ENCODE data around the gene S100A13.

Gene S100A13

DNA sequence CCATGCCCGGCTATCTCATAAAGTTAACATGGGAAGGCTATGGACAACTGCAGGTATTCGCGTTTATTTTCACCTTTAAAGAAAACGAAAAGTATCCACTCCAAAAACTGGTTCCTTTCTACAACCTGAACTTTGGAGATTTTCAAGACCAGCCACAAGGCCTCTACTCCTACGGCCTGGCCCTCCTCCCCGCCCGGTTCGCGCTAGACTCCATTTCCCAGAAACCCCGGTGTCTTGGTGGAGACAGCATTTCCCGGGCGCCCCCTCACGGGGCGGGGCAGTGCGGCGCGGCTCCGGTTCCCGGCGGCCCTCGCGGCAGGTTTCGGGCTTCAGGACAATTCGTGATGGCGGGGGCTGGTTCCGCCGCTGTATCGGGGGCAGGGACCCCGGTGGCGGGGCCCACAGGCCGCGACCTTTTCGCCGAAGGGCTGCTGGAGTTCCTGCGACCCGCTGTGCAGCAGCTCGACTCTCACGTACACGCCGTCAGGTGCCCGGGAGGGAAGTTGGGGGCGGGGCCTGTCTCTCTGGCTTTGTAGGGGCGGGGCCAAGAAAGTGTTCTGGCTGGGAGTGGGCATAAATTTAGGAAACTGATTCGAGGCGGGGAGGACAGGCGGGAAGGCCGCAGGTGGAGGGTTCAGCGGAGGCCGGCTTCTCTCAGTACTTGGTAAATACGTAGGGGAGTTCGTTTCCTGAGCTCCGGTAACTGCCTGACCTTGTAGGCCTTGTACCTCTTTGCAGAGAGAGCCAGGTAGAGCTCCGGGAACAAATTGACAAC, 31.3 kb upstream of the S100A13 start, which contains the start of gene SNAPIN:
TSS of gene SNAPIN (plus strand) at position 304 of the 775 bp plus-strand sequence. CDS start at position 345, 41 bp downstream.
- TF ChIP-seq, protein P1, sequence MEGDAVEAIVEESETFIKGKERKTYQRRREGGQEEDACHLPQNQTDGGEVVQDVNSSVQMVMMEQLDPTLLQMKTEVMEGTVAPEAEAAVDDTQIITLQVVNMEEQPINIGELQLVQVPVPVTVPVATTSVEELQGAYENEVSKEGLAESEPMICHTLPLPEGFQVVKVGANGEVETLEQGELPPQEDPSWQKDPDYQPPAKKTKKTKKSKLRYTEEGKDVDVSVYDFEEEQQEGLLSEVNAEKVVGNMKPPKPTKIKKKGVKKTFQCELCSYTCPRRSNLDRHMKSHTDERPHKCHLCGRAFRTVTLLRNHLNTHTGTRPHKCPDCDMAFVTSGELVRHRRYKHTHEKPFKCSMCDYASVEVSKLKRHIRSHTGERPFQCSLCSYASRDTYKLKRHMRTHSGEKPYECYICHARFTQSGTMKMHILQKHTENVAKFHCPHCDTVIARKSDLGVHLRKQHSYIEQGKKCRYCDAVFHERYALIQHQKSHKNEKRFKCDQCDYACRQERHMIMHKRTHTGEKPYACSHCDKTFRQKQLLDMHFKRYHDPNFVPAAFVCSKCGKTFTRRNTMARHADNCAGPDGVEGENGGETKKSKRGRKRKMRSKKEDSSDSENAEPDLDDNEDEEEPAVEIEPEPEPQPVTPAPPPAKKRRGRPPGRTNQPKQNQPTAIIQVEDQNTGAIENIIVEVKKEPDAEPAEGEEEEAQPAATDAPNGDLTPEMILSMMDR (IDR thresholded peaks at IDR 0.05; ENCODE audit: extremely low read depth, insufficient read depth, missing control alignments), result no peak
- DNase-seq (ENCODE audit: low spot score), result peak; percentile 91
- in situ Hi-C loops (cut with MboI; ENCODE audit: low pct_unique_long_range_greater_than_20kb, low sequenced_read_pairs, unreplicated experiment), result no loop called here

DNA sequence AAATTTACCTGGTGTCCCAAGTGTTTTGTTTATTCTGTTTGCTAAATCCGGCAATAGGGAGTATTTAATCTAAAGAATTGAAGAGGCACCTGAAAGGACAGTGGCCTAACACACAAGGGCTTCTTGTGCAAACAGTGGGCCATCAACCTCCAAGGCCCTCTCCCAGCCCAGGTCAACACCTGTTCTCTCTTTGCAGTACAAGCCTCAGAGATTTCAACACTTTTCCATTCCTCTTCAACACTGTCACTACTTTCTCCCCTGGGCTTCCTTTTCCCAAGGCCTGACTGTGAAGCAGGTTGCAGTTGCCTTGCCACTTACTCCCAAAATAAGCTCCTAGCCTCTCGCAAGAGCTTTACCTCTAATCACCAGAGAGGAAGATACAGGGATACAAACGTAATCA, 28.0 kb upstream of the S100A13 start:
- DNase-seq (ENCODE audit: low spot score), result no peak
- TF ChIP-seq, protein P1 (IDR thresholded peaks at IDR 0.05; ENCODE audit: extremely low read depth, insufficient read depth, missing control alignments), result no peak
- in situ Hi-C loops (cut with MboI; ENCODE audit: low pct_unique_long_range_greater_than_20kb, low sequenced_read_pairs, unreplicated experiment), result no loop called here

DNA sequence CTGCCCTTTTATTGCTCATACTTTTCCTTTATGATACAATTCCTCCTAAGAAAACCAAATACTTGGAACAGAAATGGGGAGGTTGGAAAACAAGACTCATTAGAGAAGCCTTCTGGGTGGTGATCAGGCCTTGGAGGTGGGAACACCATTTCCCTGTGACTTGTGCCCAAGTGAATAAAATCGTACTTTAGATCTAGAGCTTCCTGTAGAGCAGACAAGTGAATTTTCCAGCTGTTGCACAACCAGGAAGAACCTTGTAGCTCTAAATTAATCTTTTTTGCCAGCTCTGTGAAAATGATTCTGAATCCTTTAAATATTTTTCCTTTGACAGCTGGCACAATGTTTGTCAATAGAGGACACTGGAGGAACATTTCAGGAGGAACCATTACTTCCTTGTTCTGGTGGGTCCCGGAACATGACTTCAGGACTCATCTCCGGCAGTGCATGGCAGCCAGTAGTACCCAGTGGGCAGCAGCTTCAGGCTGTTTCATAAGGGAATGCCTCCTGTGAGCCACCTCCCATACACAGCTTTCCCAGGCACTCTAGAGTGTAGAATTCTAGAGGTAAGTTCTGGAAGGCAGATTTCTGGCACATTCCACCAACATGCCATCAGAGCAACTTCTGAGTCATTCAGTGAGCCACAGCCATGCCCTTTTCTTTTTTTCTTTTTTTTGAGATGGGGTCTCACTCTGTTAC, 25.6 kb upstream of the S100A13 start:
- TF ChIP-seq, protein P1 (IDR thresholded peaks at IDR 0.05; ENCODE audit: extremely low read depth, insufficient read depth, missing control alignments), result no peak
- no peak for DNase-seq (ENCODE audit: low spot score)
- in situ Hi-C loops (cut with MboI; ENCODE audit: low pct_unique_long_range_greater_than_20kb, low sequenced_read_pairs, unreplicated experiment), result no loop called here

DNA sequence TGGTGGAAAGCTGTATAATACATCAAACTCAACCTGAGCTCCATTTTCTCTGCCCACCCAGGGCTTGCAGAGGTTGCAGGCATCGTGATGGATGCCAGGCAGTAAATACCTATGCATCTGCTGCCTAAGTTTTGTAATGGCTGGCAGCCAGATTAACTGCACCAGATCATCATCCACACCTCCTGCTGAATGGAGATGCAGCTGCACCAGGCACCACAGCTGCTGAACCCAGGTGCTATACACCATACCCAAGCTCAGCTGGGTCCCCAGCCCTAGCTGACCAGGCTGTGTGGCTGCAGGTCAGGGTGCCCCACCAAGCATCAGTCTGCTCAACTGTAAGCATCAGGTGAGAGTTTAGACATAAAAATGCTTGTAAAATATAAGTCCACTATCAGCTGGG, 24.5 kb upstream of the S100A13 start:
- in situ Hi-C loops (cut with MboI; ENCODE audit: low pct_unique_long_range_greater_than_20kb, low sequenced_read_pairs, unreplicated experiment), result no loop called here
- no peak for DNase-seq (ENCODE audit: low spot score)
- TF ChIP-seq, protein P1 (IDR thresholded peaks at IDR 0.05; ENCODE audit: extremely low read depth, insufficient read depth, missing control alignments), result no peak

DNA sequence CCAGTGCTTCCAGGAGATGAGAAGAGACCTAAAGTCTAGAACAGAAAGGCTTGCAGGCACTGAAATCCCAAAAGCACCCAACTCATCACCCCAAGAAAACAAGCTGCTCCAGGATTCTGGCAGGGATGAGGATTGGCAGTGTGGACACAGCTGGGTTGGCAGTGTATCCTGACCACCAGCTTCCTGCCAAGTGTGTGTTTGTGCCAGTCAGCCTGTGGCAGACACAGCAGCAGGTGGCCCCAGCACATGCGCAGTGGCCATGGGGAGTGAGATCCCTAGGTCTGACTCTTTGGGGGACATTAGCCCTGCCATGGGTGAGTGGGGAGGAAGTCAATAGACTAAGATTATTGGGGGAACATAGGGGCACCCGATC, 22.5 kb upstream of the S100A13 start:
- in situ Hi-C loops (cut with MboI; ENCODE audit: low pct_unique_long_range_greater_than_20kb, low sequenced_read_pairs, unreplicated experiment), result no loop called here
- DNase-seq (ENCODE audit: low spot score), result no peak
- TF ChIP-seq, protein P1 (IDR thresholded peaks at IDR 0.05; ENCODE audit: extremely low read depth, insufficient read depth, missing control alignments), result no peak

DNA sequence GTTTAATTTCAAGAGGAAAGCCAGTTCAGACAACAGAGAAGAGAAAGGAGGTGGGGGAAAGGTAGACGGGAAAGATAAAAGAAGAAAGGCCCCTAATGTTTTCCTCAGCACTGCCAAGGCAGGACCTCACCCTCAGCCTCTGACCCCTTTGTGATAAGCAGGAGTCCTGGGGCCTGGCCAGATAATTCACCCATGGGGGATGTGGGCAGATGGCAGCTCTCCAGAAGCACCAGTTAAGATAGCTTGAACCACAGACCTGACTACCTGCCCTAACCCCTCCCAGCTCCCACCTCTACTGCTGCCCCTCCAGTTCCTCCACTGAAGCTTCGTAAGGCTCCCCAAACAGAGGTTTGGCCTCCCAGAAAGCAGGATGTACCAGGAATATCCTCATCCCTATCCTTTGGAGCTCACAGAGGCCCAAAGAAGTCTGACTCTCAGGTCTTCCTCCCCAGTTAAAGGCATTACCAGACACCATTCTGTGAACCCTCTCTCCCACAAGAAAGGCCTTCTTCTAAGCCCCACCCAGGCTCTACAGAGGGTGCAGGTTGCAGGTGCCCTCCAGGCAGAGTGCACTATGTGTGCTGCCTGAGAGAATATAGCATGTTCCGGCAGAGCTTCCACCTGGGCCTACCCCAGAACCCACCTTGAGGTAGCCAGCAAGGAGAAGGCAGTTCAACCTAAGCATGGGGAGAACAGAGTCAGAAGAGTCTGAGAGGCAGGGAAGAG, 22.0 kb upstream of the S100A13 start:
- TF ChIP-seq, protein P1 (IDR thresholded peaks at IDR 0.05; ENCODE audit: extremely low read depth, insufficient read depth, missing control alignments), result no peak
- in situ Hi-C loops (cut with MboI; ENCODE audit: low pct_unique_long_range_greater_than_20kb, low sequenced_read_pairs, unreplicated experiment), result no loop called here
- DNase-seq (ENCODE audit: low spot score), result no peak
